B cell (primary cell): ENCODE measurements around the gene SINHCAF. TPM values are rescaled to one million over a fixed set of nuclear protein-coding genes. Genes with fewer than 3 reads are reported as not detected.
"Not testable (repeated sequence)": the region's sequence is repeated elsewhere in the genome, so short reads cannot be mapped to it uniquely, and the experiment has no call there.

Experiments
- ATAC-seq: fragments of 200-7000 bp; cut with Tn5 transposase; one replicate; pipeline ENCODE4 v1.10.0; 2021; ENCODE audit warnings: low read depth, mild to moderate bottlenecking, moderate number of reproducible peaks, moderate library complexity
- CTCF ChIA-PET: fragments of 350-600 bp; sonication (Branson Sonifier 250); formaldehyde crosslinking; loops from one replicate; lab custom pipeline; 2021; ENCODE audit warnings: antibody characterized with exemption, inconsistent platforms; lab: Charles Lee
- POLR2A ChIA-PET: fragments of 350-600 bp; sonication (Branson Sonifier 250); formaldehyde crosslinking; loops from one replicate; lab custom pipeline; 2021; ENCODE audit warnings: antibody characterized with exemption; lab: Charles Lee
- DNase-seq: peaks from one replicate; pipeline ENCODE4 v3.0.0; 2013
- H2AFZ ChIP-seq: 2 replicates; pipeline ENCODE4 v1.6.1; 2012; ENCODE audit warnings: mild to moderate bottlenecking, low read depth, low read length; ENCODE audit not compliant: insufficient read depth, poor library complexity, severe bottlenecking
- H3K27ac ChIP-seq, 2 donors: 1 replicate in 1 of 2; 2 replicates in 1 of 2; pipeline ENCODE4 v1.5.1; 2012 to 2013; ENCODE audit warnings: low read length in 2 of 2, mild to moderate bottlenecking in 2 of 2, moderate library complexity in 1 of 2
- H3K27me3 ChIP-seq, 4 experiments: fragments of 200-600 bp in 1 of 4; sonication (generic) in 1 of 4; replicated peaks in 1 of 4; 1 replicate in 2 of 4; 2 replicates in 2 of 4; pipeline versions ENCODE4 v1.6.1 to v1.7.0; 2013 to 2016; ENCODE audit warnings: low read length in 3 of 4, mild to moderate bottlenecking in 2 of 4, mixed read lengths in 1 of 4, moderate library complexity in 1 of 4; ENCODE audit not compliant: insufficient read depth in 4 of 4, control insufficient read depth in 3 of 4; ENCODE audit errors: control extremely low read depth in 1 of 4
- H3K36me3 ChIP-seq, 2 experiments: replicated peaks in 1 of 2; 1 replicate in 1 of 2; 2 replicates in 1 of 2; pipeline versions ENCODE4 v1.6.1 to v1.7.1; 2013; ENCODE audit warnings: low read length in 1 of 2; ENCODE audit not compliant: insufficient read depth in 2 of 2, control insufficient read depth in 1 of 2; ENCODE audit errors: control extremely low read depth in 1 of 2, extremely low read depth in 1 of 2
- H3K4me1 ChIP-seq, 2 donors: fragments of 200-600 bp in 1 of 2; sonication (generic) in 1 of 2; 1 replicate in 1 of 2; 2 replicates in 1 of 2; pipeline versions ENCODE4 v1.5.1 to v1.6.1; 2013 to 2017; ENCODE audit warnings: low read length in 2 of 2; ENCODE audit not compliant: control insufficient read depth in 2 of 2, insufficient read depth in 2 of 2
- H3K4me2 ChIP-seq: replicated peaks from 2 replicates; pipeline ENCODE3; 2012; ENCODE audit warnings: mild to moderate bottlenecking, low read depth, low read length; ENCODE audit not compliant: poor library complexity, severe bottlenecking
- H3K4me3 ChIP-seq, 5 experiments: fragments of 200-600 bp in 1 of 5; sonication (generic) in 1 of 5; 1 replicate in 3 of 5; 2 replicates in 2 of 5; pipeline versions ENCODE4 v1.5.1 to v1.7.0; 2011 to 2016; ENCODE audit warnings: low read length in 4 of 5, mild to moderate bottlenecking in 4 of 5, low read depth in 2 of 5, control low read depth in 1 of 5, moderate library complexity in 1 of 5; ENCODE audit not compliant: insufficient read depth in 1 of 5; ENCODE audit errors: control extremely low read depth in 1 of 5, extremely low read depth in 1 of 5
- H3K79me2 ChIP-seq: fragments of 200-600 bp; sonication (generic); one replicate; pipeline ENCODE4 v1.6.0; 2016; ENCODE audit warnings: low read length; ENCODE audit not compliant: control insufficient read depth, insufficient read depth
- H3K9ac ChIP-seq: fragments of 200-600 bp; sonication (generic); 2 replicates; pipeline ENCODE4 v1.6.1; 2017; ENCODE audit warnings: mild to moderate bottlenecking, low read length, moderate library complexity
- H3K9me3 ChIP-seq, 3 donors: one replicate each; pipeline versions ENCODE4 v1.6.1 to v1.7.1; 2013; ENCODE audit warnings: low read length in 2 of 3; ENCODE audit not compliant: control insufficient read depth in 2 of 3, insufficient read depth in 1 of 3; ENCODE audit errors: control extremely low read depth in 1 of 3
- H4K20me1 ChIP-seq: 2 replicates; pipeline ENCODE4 v1.6.0; 2012; ENCODE audit warnings: mild to moderate bottlenecking, low read length; ENCODE audit not compliant: insufficient read depth, control insufficient read depth, poor library complexity, severe bottlenecking
- H3K27ac Mint-ChIP-seq: one replicate; pipeline ENCODE4 v1.8.0; 2021; ENCODE audit warnings: mixed read lengths
- H3K27me3 Mint-ChIP-seq: one replicate; pipeline ENCODE4 v1.8.0; 2021; ENCODE audit warnings: mixed read lengths
- H3K4me1 Mint-ChIP-seq: one replicate; pipeline ENCODE4 v1.8.0; 2021; ENCODE audit warnings: mixed read lengths
- H3K4me3 Mint-ChIP-seq: one replicate; pipeline ENCODE4 v1.8.0; 2021; ENCODE audit warnings: mixed read lengths
- H3K9me3 Mint-ChIP-seq: one replicate; pipeline ENCODE4 v1.8.0; 2022; ENCODE audit warnings: mixed read lengths; ENCODE audit not compliant: insufficient read depth
- EZH2 ChIP-seq: IDR thresholded peaks from 2 replicates; pipeline ENCODE4 v1.6.1; 2012; ENCODE audit warnings: borderline replicate concordance, low read depth, mild to moderate bottlenecking, moderate library complexity, low read length; ENCODE audit not compliant: insufficient read depth, poor library complexity, severe bottlenecking
- WGBS: methylation state at CpG from one replicate; pipeline ENCODE4 v1.1.5; 2013; ENCODE audit warnings: missing lambda C conversion rate; ENCODE audit not compliant: insufficient coverage; 5-methylcytosine and 5-hydroxymethylcytosine counted together
- intact Hi-C: fragments of 100-400 bp; cut with micrococcal nuclease; formaldehyde crosslinking; loops from one replicate; pipeline ENCODE4 v1.10.0; 2022
- polyA minus RNA-seq: library from RNA; depleted of rRNA, polyadenylated mRNA; stranded (reverse); fragments of >200 nt; gene quantifications from 2 replicates; pipeline ENCODE4 v1.2.3, GENCODE V29; 2012
- polyA plus RNA-seq: library from polyadenylated mRNA; depleted of rRNA; stranded (reverse); fragments of >200 nt; gene quantifications from 2 replicates; pipeline ENCODE4 v1.2.3, GENCODE V29; 2012
- total RNA-seq, 2 donors: library from RNA; stranded (reverse); fragments of 120-200 nt in 1 of 2; gene quantifications; 1 replicate in 1 of 2; 2 replicates in 1 of 2; pipeline versions ENCODE4 v1.2.3 to v1.2.4, GENCODE V29; 2013 to 2022
- TF ChIP-seq, protein P1 (sequence below): fragments of 200-600 bp; IDR thresholded peaks from one replicate; pipeline ENCODE4 v1.8.0; 2022; ENCODE audit warnings: antibody characterized with exemption, mild to moderate bottlenecking

The SINHCAF gene
- 127 and 129 TPM in 2 replicates for total RNA-seq
- 108 TPM for total RNA-seq (2013)
- 43.5 and 58.3 TPM in 2 replicates for polyA plus RNA-seq
- 37.4 and 42.7 TPM in 2 replicates for polyA minus RNA-seq

DNA sequence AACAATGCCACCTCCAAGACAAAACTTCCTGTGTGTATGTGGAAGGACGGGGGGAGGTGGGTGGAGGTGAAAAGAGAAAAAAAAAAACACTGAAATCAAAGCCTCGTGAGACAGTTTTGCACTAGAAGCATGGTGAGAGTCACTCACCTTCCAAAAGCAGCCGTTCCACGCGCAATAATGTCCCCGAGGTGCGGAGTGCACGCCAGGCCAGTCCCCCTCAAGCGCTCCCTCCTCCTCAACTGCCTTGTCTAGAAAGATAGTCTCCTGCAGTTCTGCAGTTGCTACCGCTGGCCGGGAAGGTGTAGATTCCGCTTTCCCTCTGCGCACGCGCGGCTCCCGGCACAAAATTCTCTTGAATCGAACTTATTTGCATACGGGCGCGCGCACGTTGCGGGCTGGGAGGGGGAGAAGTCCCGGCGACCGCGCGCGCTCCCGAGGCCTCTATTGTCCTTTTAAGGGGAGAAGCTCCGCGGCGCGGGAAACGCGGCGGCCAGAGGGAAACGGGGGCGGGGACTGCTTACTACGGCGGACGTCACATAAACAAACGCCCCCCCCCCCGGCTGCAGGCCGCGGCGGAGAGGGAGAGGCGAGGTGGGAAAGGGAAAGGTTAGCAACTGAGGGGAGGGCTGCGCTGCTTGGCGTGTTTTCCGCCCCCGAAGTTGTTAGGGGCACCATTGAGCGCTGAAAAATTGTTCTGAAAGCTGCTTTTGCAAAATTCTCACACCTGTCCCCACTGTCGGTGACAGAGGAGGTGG, at the start of gene SINHCAF:
TSS of gene SINHCAF (minus strand) at position 274 of the 755 bp plus-strand sequence. CDS start 27,946 bp downstream, outside the sequence.
- peaks cover 27 to 36% of the 10 kb centered on the region in 2 donors for H3K4me1 ChIP-seq
- H3K79me2 ChIP-seq: peaks cover 49% of the 10 kb centered on the region
- under 1% methylated on average over 30 of the region's 55 CpGs for WGBS
- peak within 1 kb of the TSS; percentile 96 for H3K9ac ChIP-seq
- DNase-seq (peak; percentile 99), ATAC-seq (peak; percentile 64)
- peak within 1 kb of the TSS; percentile 70 to 96 (median 93) for H3K4me3 ChIP-seq
- H3K9me3 ChIP-seq: no peaks in the 10 kb centered on the region
- no peak for TF ChIP-seq EZH2
- TF ChIP-seq, protein P1, sequence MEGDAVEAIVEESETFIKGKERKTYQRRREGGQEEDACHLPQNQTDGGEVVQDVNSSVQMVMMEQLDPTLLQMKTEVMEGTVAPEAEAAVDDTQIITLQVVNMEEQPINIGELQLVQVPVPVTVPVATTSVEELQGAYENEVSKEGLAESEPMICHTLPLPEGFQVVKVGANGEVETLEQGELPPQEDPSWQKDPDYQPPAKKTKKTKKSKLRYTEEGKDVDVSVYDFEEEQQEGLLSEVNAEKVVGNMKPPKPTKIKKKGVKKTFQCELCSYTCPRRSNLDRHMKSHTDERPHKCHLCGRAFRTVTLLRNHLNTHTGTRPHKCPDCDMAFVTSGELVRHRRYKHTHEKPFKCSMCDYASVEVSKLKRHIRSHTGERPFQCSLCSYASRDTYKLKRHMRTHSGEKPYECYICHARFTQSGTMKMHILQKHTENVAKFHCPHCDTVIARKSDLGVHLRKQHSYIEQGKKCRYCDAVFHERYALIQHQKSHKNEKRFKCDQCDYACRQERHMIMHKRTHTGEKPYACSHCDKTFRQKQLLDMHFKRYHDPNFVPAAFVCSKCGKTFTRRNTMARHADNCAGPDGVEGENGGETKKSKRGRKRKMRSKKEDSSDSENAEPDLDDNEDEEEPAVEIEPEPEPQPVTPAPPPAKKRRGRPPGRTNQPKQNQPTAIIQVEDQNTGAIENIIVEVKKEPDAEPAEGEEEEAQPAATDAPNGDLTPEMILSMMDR: no peak
- intact Hi-C loops: loop anchor here (1.0 to 10.0 kb wide), 9 partner anchors 37 to 1945 kb away; partner anchors contain the start of genes AMN1, CAPRIN2, DDX11 and DNM1L
- H2AFZ ChIP-seq: peak within 1 kb of the TSS; percentile 84
- H3K9me3 Mint-ChIP-seq: no peaks in the 10 kb centered on the region
- H4K20me1 ChIP-seq: no peaks in the 10 kb centered on the region
- H3K27me3 ChIP-seq: no peaks in the 10 kb centered on the region
- ChIA-PET CTCF (interaction anchor here (0.6 to 2.3 kb wide), 3 partner anchors 11 to 336 kb away, joined by 3 to 8 read pairs (median 3); no protein-coding TSS in a partner anchor), POLR2A (interaction anchor here (0.6 to 0.7 kb wide), 6 partner anchors 12 to 1073 kb away, joined by 3 to 7 read pairs (median 4); partner anchors contain the start of gene FGD4)
- H3K27ac ChIP-seq: peak within 1 kb of the TSS; percentile 97
- peak within 1 kb of the TSS; percentile 99 for H3K27ac Mint-ChIP-seq
- H3K4me1 Mint-ChIP-seq: peaks cover 39% of the 10 kb centered on the region
- peaks cover 0 to 2% of the 10 kb centered on the region in 2 experiments for H3K36me3 ChIP-seq
- no peaks in the 10 kb centered on the region for H3K27me3 Mint-ChIP-seq
- peak within 1 kb of the TSS; percentile 98 for H3K4me3 Mint-ChIP-seq
- peak within 1 kb of the TSS; percentile 93 for H3K4me2 ChIP-seq

- H3K27me3 Mint-ChIP-seq, H2AFZ ChIP-seq, intact Hi-C loops, H3K9me3 Mint-ChIP-seq, H4K20me1 ChIP-seq, H3K4me3 ChIP-seq, H3K27ac Mint-ChIP-seq, H3K27me3 ChIP-seq, H3K79me2 ChIP-seq, POLR2A ChIA-PET, H3K27ac ChIP-seq, H3K36me3 ChIP-seq, H3K4me2 ChIP-seq, H3K4me1 Mint-ChIP-seq, ATAC-seq, DNase-seq, H3K4me3 Mint-ChIP-seq, H3K9me3 ChIP-seq, H3K4me1 ChIP-seq, CTCF ChIA-PET, H3K9ac ChIP-seq: not testable (repeated sequence)
- WGBS: 94% methylated on average over 3 of the region's 6 CpGs
Measured at GRCh38 chr12:31375422-31375821, 49.5 kb upstream of the SINHCAF start.
